IMR-90 (cell line): Measurements from ENCODE around the gene MAB21L3. TPM values are rescaled to one million over a fixed set of nuclear protein-coding genes. Genes with fewer than 3 reads are reported as not detected.

Source experiments
- ATAC-seq: fragments of 200-7000 bp; cut with Tn5 transposase; 2 replicates; pipeline ENCODE4 v1.9.1; 2020; ENCODE audit warnings: low read depth, mild to moderate bottlenecking, moderate library complexity
- BruUV-seq: library from RNA; stranded (reverse); fragments of 400-500 nt; replicated peaks from 2 replicates; lab custom pipeline; 2021; lab: Mats Ljungman, UMichigan
- CTCF ChIA-PET: fragments of 300-600 bp; formaldehyde crosslinking; extraction: SDS; loops from one replicate; lab custom pipeline; 2021; ENCODE audit warnings: antibody characterized with exemption; lab: Yijun Ruan, JAX
- POLR2A ChIA-PET: fragments of 300-600 bp; sonication (Branson Sonifier 250); formaldehyde crosslinking; loops from one replicate; lab custom pipeline; 2022; ENCODE audit warnings: antibody characterized with exemption; ENCODE audit not compliant: unreplicated experiment; lab: Charles Lee
- DNase-seq: peaks from one replicate; pipeline ENCODE4 v3.0.0; 2013
- H2AFZ ChIP-seq: replicated peaks from 2 replicates; pipeline ENCODE3; 2013; ENCODE audit warnings: low read length, mild to moderate bottlenecking; ENCODE audit not compliant: poor library complexity
- H2AK5ac ChIP-seq: 2 replicates; pipeline ENCODE4 v1.6.1; 2013; ENCODE audit warnings: low read depth, low read length, inconsistent platforms
- H2AK9ac ChIP-seq: replicated peaks from 2 replicates; pipeline ENCODE3; 2013; ENCODE audit warnings: mild to moderate bottlenecking, low read depth, low read length, moderate library complexity; ENCODE audit not compliant: poor library complexity
- H2BK120ac ChIP-seq: 2 replicates; pipeline ENCODE4 v1.6.1; 2013; ENCODE audit warnings: low read depth, low read length, inconsistent platforms
- H2BK15ac ChIP-seq: 3 replicates; pipeline ENCODE4 v1.6.1; 2013; ENCODE audit warnings: low read depth, low read length, inconsistent platforms
- H2BK20ac ChIP-seq: 2 replicates; pipeline ENCODE4 v1.6.1; 2013; ENCODE audit warnings: low read depth, mild to moderate bottlenecking, inconsistent platforms, low read length, moderate library complexity
- H2BK5ac ChIP-seq: 2 replicates; pipeline ENCODE4 v1.6.1; 2013; ENCODE audit warnings: mild to moderate bottlenecking, low read depth, low read length, inconsistent platforms; ENCODE audit not compliant: poor library complexity, severe bottlenecking
- H3K14ac ChIP-seq: replicated peaks from 2 replicates; pipeline ENCODE4 v1.6.1; 2013; ENCODE audit warnings: low read depth, low read length, inconsistent platforms
- H3K18ac ChIP-seq: 2 replicates; pipeline ENCODE4 v1.6.1; 2013; ENCODE audit warnings: low read depth, low read length, control low read depth
- H3K23ac ChIP-seq: 2 replicates; pipeline ENCODE4 v1.6.1; 2013; ENCODE audit warnings: low read depth, low read length, inconsistent platforms
- H3K27ac ChIP-seq: 2 replicates; pipeline ENCODE4 v1.5.1; 2013; ENCODE audit warnings: mild to moderate bottlenecking, control low read depth, low read length; ENCODE audit not compliant: insufficient read depth
- H3K27me3 ChIP-seq: 2 replicates; pipeline ENCODE4 v1.6.1; 2013; ENCODE audit warnings: low read length; ENCODE audit not compliant: control insufficient read depth, insufficient read depth
- H3K36me3 ChIP-seq: 2 replicates; pipeline ENCODE4 v1.6.1; 2013; ENCODE audit warnings: low read length, mixed read lengths; ENCODE audit not compliant: control insufficient read depth, insufficient read depth
- H3K4ac ChIP-seq: 2 replicates; pipeline ENCODE4 v1.6.1; 2013; ENCODE audit warnings: low read depth, low read length, inconsistent platforms
- H3K4me1 ChIP-seq: 2 replicates; pipeline ENCODE4 v1.6.1; 2013; ENCODE audit warnings: low read length, mixed read lengths; ENCODE audit not compliant: control insufficient read depth, insufficient read depth
- H3K4me2 ChIP-seq: 2 replicates; pipeline ENCODE4 v1.6.1; 2013; ENCODE audit warnings: low read depth, mild to moderate bottlenecking, control low read depth, low read length, moderate library complexity
- H3K4me3 ChIP-seq: 2 replicates; pipeline ENCODE4 v1.5.1; 2013; ENCODE audit warnings: low read depth, mild to moderate bottlenecking, control low read depth, low read length, moderate library complexity; ENCODE audit not compliant: insufficient read depth
- H3K56ac ChIP-seq: 2 replicates; pipeline ENCODE4 v1.6.1; 2013; ENCODE audit warnings: low read length, inconsistent platforms; ENCODE audit not compliant: insufficient read depth; ENCODE audit errors: extremely low read depth
- H3K79me1 ChIP-seq, 2 experiments: 2 replicates each; pipeline ENCODE4 v1.6.1; 2013; ENCODE audit warnings: low read length in 2 of 2, inconsistent platforms in 1 of 2, low read depth in 1 of 2
- H3K9ac ChIP-seq: 2 replicates; pipeline ENCODE4 v1.6.1; 2013; ENCODE audit warnings: low read depth, low read length, control low read depth
- H3K9me1 ChIP-seq: 2 replicates; pipeline ENCODE4 v1.6.1; 2013; ENCODE audit warnings: low read length, inconsistent platforms; ENCODE audit not compliant: insufficient read depth
- H3K9me3 ChIP-seq: 2 replicates; pipeline ENCODE4 v1.6.1; 2013; ENCODE audit warnings: low read length; ENCODE audit not compliant: control insufficient read depth, insufficient read depth
- H4K20me1 ChIP-seq: 2 replicates; pipeline ENCODE4 v1.6.1; 2013; ENCODE audit warnings: low read length, inconsistent platforms; ENCODE audit not compliant: insufficient read depth
- H4K5ac ChIP-seq: 2 replicates; pipeline ENCODE4 v1.6.1; 2013; ENCODE audit warnings: mild to moderate bottlenecking, low read depth, low read length, control low read depth
- H4K8ac ChIP-seq, 2 experiments: 2 replicates each; pipeline ENCODE4 v1.6.1; 2013; ENCODE audit warnings: low read depth in 2 of 2, low read length in 2 of 2, control low read depth in 1 of 2, inconsistent platforms in 1 of 2
- H4K91ac ChIP-seq: 2 replicates; pipeline ENCODE4 v1.6.1; 2013; ENCODE audit warnings: low read depth, low read length, inconsistent platforms; ENCODE audit not compliant: insufficient read depth
- BHLHE40 ChIP-seq: fragments of 150-350 bp; IDR thresholded peaks from 2 replicates; pipeline ENCODE4 v1.6.1; 2016; ENCODE audit warnings: mild to moderate bottlenecking, low read depth, low read length
- CEBPB ChIP-seq: IDR thresholded peaks from 2 replicates; pipeline ENCODE4 v1.6.1; 2012; ENCODE audit warnings: low read depth, low read length, improper control_type of control experiment
- CHD1 ChIP-seq: IDR thresholded peaks from 2 replicates; pipeline ENCODE4 v1.6.1; 2012; ENCODE audit warnings: low read depth, low read length, improper control_type of control experiment
- ELK1 ChIP-seq: fragments of 150-350 bp; IDR thresholded peaks from 2 replicates; pipeline ENCODE4 v1.6.1; 2016; ENCODE audit warnings: low read depth, mild to moderate bottlenecking, low read length, moderate library complexity, borderline replicate concordance
- FOS ChIP-seq: fragments of 150-350 bp; IDR thresholded peaks from 2 replicates; pipeline ENCODE4 v1.6.1; 2016; ENCODE audit warnings: low read depth, low read length
- MAFK ChIP-seq: IDR thresholded peaks from 2 replicates; pipeline ENCODE4 v1.6.1; 2012; ENCODE audit warnings: low read depth, low read length, improper control_type of control experiment
- MAZ ChIP-seq: IDR thresholded peaks from 2 replicates; pipeline ENCODE4 v1.6.1; 2012; ENCODE audit warnings: low read depth, mild to moderate bottlenecking, low read length, improper control_type of control experiment, moderate library complexity, borderline replicate concordance
- MXI1 ChIP-seq: IDR thresholded peaks from 2 replicates; pipeline ENCODE4 v1.6.1; 2012; ENCODE audit warnings: low read depth, mild to moderate bottlenecking, low read length, moderate library complexity, borderline replicate concordance
- NFE2L2 ChIP-seq: fragments of 150-350 bp; IDR thresholded peaks from 2 replicates; pipeline ENCODE4 v1.6.1; 2016; ENCODE audit warnings: low read depth, mild to moderate bottlenecking, low read length
- POLR2A ChIP-seq: IDR thresholded peaks from 2 replicates; pipeline ENCODE4 v1.6.1; 2012; ENCODE audit warnings: mild to moderate bottlenecking, low read depth, low read length
- RAD21 ChIP-seq: IDR thresholded peaks from 2 replicates; pipeline ENCODE4 v1.6.1; 2012; ENCODE audit warnings: low read length, improper control_type of control experiment
- RCOR1 ChIP-seq: IDR thresholded peaks from 2 replicates; pipeline ENCODE4 v1.6.1; 2012; ENCODE audit warnings: mild to moderate bottlenecking, low read length, improper control_type of control experiment; ENCODE audit not compliant: insufficient replicate concordance
- RFX5 ChIP-seq: IDR thresholded peaks from 2 replicates; pipeline ENCODE4 v1.8.0; 2012; ENCODE audit warnings: low read depth, mild to moderate bottlenecking, low read length, moderate library complexity
- SMC3 ChIP-seq: fragments of 150-350 bp; IDR thresholded peaks from 2 replicates; pipeline ENCODE4 v1.6.1; 2016; ENCODE audit warnings: low read depth, mild to moderate bottlenecking, antibody characterized with exemption, low read length, moderate library complexity
- USF2 ChIP-seq: fragments of 150-350 bp; IDR thresholded peaks from 2 replicates; pipeline ENCODE4 v1.6.1; 2017; ENCODE audit warnings: mild to moderate bottlenecking, antibody characterized with exemption, low read length, low read depth
- WGBS, 2 experiments: methylation state at CpG; one replicate each; pipeline versions ENCODE4 v1.1.5 to v1.1.7; 2013; ENCODE audit warnings: missing lambda C conversion rate in 2 of 2; ENCODE audit not compliant: insufficient read length in 1 of 2; ENCODE audit errors: extremely low coverage in 2 of 2; 5-methylcytosine and 5-hydroxymethylcytosine counted together
- dilution Hi-C: fragments of 300-500 bp; cut with HindIII; formaldehyde crosslinking; loops from one replicate; pipeline ENCODE4 v1.14.3; 2018; ENCODE audit warnings: low sequenced_read_pairs; ENCODE audit not compliant: unreplicated experiment
- in situ Hi-C: fragments of 300-500 bp; cut with MboI; formaldehyde crosslinking; loops from 3 replicates; pipeline ENCODE4 v1.14.3; 2019; ENCODE audit warnings: low sequenced_read_pairs, inconsistent platforms, mixed read lengths
- intact Hi-C: fragments of 100-400 bp; cut with micrococcal nuclease; formaldehyde crosslinking; loops from 2 replicates; pipeline ENCODE4 v1.10.0; 2022
- polyA plus RNA-seq, 3 experiments: library from polyadenylated mRNA; depleted of rRNA; stranded (reverse); fragments of >200 nt; gene quantifications; 2 replicates each; pipeline ENCODE4 v1.2.3, GENCODE V29; 2012; ENCODE audit warnings: low replicate concordance in 1 of 3
- total RNA-seq: library from RNA; depleted of rRNA; stranded (reverse); fragments of >200 nt; gene quantifications from 2 replicates; pipeline ENCODE4 v1.2.3, GENCODE V29; 2012

The MAB21L3 gene
- total and polyA plus RNA-seq, 2 of the 4 experiments (the other 2 are of a cell fraction) = not detected

GRCh38 chr1:116147114-116147510 is 35.9 kb downstream of the MAB21L3 start:
- Histone ChIP-seq H3K14ac (no peak overlapping the region), H3K9me1 (no peaks in the 10 kb centered on the region), H3K36me3 (no peaks in the 10 kb centered on the region), H3K9ac (no peak overlapping the region), H3K23ac (no peak overlapping the region), H3K18ac (no peak overlapping the region), H3K9me3 (no peaks in the 10 kb centered on the region; the same call in 1 of the 2 replicates), H4K8ac (no peak overlapping the region), H3K4me1 (no peaks in the 10 kb centered on the region), H3K79me1 (no peaks in the 10 kb centered on the region), H2AK9ac (no peak overlapping the region), H4K5ac (no peak overlapping the region), H4K20me1 (no peaks in the 10 kb centered on the region), H3K27me3 (peaks cover 3% of the 10 kb centered on the region), H2BK20ac (no peak overlapping the region), H4K91ac (no peak overlapping the region), H3K56ac (no peak overlapping the region), H3K4me3 (no peak overlapping the region), H2AFZ (no peak overlapping the region), H2BK5ac (no peak overlapping the region), H2BK15ac (no peak overlapping the region), H3K4me2 (no peak overlapping the region), H3K4ac (no peak overlapping the region), H3K27ac (no peak overlapping the region), H2AK5ac (no peak overlapping the region), H2BK120ac (no peak overlapping the region)
- dilution Hi-C loops = no loop called here
- intact Hi-C loops = no loop called here
- WGBS, 2 experiments = no CpG with 5 or more reads among the region's 3 CpGs
- CTCF ChIA-PET = interaction anchor here (1.8 to 5.5 kb wide), 2 partner anchors 8 to 338 kb away, joined by 7 to 23 read pairs; no protein-coding TSS in a partner anchor
- POLR2A ChIA-PET = no interaction called here
- BruUV-seq = no TSS peak
- ATAC-seq (no peak), DNase-seq (no peak)
- TF ChIP-seq POLR2A (no peak), CEBPB (no peak), ELK1 (no peak), MAFK (no peak), MXI1 (no peak), RAD21 (no peak), USF2 (no peak), SMC3 (no peak), MAZ (no peak), BHLHE40 (no peak), CHD1 (no peak), RFX5 (no peak), RCOR1 (no peak), FOS (no peak), NFE2L2 (no peak)
- in situ Hi-C loops = no loop called here
